RCC 7860 (cell line): ENCODE results near the gene SCARF2.
"Not testable (repeated sequence)": the region's sequence is repeated elsewhere in the genome, so short reads cannot be mapped to it uniquely, and the experiment has no call there.

Source experiments
- DNase-seq: peaks from one replicate; pipeline ENCODE4 v3.0.0-alpha.2; 2015; ENCODE audit warnings: low spot score
- FAIRE-seq: peaks from 2 replicates; lab custom pipeline; 2012; peaks lifted over from hg19 to GRCh38; lab: Jason Lieb, UNC

The SCARF2 gene, protein sequence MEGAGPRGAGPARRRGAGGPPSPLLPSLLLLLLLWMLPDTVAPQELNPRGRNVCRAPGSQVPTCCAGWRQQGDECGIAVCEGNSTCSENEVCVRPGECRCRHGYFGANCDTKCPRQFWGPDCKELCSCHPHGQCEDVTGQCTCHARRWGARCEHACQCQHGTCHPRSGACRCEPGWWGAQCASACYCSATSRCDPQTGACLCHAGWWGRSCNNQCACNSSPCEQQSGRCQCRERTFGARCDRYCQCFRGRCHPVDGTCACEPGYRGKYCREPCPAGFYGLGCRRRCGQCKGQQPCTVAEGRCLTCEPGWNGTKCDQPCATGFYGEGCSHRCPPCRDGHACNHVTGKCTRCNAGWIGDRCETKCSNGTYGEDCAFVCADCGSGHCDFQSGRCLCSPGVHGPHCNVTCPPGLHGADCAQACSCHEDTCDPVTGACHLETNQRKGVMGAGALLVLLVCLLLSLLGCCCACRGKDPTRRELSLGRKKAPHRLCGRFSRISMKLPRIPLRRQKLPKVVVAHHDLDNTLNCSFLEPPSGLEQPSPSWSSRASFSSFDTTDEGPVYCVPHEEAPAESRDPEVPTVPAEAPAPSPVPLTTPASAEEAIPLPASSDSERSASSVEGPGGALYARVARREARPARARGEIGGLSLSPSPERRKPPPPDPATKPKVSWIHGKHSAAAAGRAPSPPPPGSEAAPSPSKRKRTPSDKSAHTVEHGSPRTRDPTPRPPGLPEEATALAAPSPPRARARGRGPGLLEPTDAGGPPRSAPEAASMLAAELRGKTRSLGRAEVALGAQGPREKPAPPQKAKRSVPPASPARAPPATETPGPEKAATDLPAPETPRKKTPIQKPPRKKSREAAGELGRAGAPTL

DNA sequence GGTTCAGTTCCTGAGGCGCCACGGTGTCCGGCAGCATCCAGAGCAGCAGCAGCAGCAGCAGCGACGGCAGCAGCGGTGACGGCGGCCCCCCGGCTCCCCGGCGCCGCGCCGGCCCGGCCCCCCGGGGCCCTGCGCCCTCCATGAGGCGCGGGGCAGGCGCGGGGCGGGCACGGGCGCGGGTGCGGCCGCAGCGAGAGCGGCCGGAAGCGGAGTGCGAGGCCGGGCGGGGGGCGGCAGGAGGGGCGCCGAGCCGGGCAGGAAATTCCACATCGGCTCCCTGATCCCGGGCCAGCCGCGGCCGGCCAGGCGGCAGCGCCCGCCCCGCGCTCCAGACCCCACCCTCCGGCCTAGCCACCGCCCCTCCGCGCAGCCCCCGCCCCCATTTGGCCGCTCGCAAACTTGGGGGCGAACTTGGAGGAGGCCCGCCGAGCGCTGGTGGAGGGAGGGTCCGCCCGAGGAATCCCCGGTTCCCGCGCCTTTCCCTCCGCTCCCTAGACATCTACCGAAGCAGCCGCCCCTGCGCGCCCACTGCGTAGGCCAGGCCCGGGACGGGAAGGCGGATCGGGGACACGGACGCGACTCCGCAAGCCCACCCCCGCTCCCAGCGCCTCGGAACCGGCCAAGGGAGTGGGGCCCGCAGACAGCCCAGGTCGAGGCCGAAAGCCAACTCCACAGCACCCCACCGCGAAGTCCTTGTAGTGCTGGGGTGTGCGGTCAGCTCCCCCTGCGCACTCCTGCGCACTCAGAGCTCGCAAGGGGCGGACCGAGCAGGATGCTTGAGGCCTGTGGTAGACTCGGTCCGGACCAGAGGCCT is at the start of gene SCARF2:
Gene SCARF2, minus strand, starts transcription at position 213 of the 814 bp plus-strand sequence. Its CDS starts 71 bp downstream, at position 142.
- DNase-seq: no peak
- FAIRE-seq: no peak

DNA sequence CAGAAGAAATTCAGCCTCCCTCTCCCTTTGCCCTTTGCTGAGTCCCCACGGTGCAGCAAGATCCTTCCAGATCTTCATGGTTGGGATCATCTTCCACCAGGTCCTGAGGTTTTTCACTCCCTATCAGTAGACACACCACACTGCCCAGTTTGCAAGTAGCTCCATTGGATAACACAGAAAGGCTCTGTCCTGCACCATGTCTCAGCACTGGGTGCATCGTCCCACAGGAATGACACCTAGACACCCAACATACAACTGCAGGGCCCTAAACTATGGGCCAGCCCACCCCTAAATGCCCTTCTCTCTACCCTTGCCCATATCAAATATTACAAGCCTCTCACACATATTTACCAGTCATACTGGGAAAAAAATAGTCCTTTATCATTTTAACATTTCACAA is 48.6 kb upstream of the SCARF2 start:
- DNase-seq (no peak), FAIRE-seq (no peak)

DNA sequence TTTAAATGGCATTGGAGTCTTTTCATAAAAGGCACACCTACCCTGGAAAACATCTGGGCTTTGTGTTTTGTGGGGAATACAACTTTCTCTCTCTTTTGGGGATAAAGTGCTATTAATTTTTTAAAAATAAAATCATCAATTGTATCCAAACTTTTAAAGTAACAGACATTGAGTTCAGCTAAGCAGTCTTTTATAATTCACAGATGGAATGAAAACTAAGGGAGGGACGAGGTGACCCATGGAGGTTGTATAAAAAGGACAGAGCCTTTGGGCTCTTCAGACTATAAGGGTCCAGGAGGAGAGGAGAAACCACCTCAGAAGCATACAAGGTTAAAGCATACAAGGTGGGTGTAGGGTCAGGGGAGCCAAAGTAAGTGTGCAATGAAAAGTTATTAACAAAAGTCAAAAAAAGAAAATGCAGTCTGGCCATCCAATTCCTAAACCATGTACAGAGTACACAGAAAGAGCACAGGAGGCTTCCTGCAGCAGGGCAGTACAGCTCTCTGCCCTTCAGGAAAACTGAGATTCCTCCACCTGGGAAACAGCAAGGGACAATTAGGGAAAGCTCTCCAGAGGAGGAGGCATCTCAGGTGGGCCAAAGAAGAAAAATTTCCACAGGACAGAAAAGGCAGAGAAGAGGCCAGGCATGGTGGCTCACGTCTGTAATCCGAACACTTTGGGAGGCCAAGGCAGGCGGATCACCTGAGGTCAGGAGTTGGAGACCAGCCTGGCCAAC is 47.5 kb upstream of the SCARF2 start:
- no peak for DNase-seq
- FAIRE-seq: no peak

DNA sequence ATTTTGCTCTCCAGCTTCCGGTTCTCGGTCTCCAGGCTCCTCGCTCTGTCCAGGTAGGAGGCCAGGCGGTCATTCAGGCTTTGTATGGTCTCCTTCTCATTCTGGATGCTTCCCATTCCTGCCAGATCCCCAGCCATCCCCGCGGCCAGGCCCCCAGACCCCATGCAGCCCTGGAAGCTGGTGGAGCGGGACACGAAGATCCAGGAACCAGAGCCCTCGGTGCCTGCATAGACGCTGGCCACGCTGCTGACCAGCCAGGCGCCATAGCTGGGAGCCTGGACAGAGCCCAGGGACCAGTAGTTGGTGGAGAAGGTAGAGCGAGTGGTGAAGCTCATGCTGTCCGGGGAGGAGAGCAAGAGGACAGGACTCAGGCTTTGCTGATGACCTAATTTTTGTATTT is 46.1 kb upstream of the SCARF2 start:
- FAIRE-seq (no peak), DNase-seq (no peak)

DNA sequence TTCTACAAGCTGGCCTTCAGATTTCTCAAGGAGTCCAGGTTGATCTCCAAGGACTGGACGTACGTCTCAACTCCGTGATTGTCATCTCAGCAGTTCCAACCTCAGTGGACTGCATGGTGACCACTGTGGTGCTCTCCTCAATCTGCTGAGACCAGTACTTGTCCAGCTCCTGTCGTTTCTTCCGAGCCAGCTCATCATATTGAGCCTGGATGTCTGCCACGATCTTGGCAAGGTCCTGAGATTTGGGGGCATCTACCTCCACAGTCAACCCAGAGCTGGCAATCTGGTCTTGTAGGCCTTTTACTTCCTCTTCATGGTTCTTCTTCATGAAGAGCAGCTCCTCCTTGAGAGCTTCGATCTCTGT is 45.5 kb upstream of the SCARF2 start:
- not testable (repeated sequence) for DNase-seq, FAIRE-seq

DNA sequence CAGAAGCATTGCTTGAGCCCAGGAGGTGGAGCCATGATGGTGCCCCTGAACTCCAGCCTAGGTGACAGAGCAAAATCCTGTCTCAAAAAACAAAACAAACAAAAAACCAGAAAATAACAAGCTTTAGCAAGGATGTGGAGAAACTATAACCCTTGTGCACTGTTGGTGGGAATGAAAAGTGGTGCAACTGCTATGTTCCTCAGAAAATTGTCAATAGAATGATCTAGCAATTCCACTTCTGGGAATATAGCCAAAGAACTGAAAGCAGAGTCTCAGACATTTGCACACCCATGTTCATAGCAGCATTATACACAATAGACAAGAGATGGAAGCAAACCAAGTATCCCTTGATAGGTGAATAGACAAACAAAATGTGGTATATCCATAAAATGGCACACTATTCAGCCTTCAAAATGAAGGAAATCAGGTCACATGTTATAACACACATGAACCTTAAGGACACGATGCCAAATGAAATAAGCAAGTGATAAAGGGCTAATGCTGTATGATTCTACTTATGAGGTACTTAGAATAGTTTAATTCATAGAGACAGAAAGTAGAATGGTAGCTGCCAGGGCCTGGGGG is 42.1 kb upstream of the SCARF2 start:
- FAIRE-seq (no peak), DNase-seq (no peak)

DNA sequence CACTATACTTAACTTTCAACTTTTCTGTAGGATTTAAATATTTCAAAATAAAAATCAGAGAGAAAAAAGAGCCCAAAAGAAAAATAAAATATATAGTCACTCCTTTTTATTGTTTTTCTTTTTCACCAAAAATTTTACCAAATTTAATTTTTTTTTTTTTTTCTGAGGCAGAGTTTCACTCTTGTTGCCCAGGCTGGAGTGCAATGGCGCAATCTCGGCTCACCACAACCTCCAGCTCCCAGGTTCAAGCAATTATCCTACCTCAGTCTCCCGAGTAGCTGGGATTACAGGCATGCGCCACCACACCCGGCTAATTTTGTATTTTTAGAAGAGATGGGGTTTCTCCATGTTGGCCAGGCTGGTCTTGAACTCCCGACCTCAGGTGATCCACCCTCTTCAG is 40.4 kb upstream of the SCARF2 start:
- FAIRE-seq: not testable (repeated sequence)

DNA sequence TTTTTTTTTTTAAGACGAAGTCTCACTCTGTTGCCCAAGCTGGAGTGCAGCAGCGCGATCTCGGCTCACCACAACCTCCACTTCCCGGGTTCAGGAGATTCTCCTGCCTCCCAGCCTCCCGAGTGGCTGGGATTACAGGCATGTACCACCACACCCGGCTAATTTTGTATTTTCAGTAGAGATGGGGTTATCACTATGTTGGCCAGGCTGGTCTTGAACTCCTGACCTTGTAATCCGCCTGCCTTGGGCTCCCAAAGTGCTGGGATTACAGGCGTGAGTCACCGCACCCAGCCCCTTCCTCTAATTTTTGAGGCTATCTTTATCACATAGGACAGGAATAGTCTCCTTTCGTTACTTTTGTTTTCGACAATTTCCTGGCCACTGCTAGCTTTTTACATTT is 37.9 kb upstream of the SCARF2 start:
- not testable (repeated sequence) for DNase-seq, FAIRE-seq

More for the DNA sequence above, 40.4 kb upstream of the SCARF2 start:
- not testable (repeated sequence) for DNase-seq

DNA sequence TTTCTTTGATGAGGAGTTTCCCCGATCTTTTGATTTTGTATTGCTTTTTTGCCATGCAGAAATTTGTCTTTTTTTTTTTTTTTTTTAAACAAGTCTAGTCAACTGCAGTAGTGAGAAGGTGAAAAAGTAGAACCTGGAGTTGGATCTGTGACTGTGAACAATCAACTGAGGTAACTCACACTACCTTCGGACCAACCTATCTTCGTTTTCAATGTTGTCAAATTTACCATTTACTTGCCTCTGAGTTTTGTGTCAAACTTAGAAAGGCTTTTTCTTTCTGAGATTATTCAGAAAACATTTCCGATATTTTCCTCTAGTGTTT is 37.5 kb upstream of the SCARF2 start:
- DNase-seq (no peak), FAIRE-seq (no peak)

DNA sequence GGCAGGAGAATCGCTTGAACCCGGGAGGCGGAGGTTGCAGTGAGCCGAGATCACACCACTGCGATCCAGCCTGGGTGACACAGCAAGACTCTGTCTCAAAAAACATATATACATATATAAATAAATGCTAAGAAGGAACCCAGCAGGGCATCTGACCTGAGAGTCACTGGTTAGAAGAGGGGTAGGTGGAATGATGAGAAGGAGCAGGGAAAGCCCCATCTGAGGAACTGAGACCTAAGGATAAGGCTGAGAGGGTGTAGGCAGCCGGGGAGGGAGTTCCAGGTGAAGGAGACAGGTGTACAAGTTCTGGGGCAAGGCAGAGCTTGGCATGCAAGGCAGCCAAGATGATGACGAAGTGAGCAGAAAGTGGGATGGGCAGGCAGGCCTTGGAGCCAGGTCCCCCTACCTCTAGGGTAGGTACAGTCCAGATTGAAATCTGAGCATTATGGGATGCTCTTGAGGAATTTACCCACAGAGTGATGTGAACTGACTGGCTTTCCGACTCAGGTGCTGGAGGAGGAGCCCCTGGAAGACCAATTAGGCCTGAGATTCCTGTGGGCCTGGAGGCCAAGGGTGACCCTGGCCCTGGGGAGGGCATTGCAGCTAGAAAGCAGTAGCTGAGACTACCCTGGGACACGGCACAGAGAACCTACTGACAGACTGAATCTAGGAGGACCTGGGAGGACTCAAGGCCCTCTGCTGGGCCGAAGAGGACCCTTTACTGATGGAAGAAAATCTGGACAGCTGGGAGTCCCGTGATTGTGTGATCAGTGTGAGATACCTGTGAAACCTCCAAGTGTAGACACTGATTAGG is 35.2 kb upstream of the SCARF2 start:
- FAIRE-seq: no peak

DNA sequence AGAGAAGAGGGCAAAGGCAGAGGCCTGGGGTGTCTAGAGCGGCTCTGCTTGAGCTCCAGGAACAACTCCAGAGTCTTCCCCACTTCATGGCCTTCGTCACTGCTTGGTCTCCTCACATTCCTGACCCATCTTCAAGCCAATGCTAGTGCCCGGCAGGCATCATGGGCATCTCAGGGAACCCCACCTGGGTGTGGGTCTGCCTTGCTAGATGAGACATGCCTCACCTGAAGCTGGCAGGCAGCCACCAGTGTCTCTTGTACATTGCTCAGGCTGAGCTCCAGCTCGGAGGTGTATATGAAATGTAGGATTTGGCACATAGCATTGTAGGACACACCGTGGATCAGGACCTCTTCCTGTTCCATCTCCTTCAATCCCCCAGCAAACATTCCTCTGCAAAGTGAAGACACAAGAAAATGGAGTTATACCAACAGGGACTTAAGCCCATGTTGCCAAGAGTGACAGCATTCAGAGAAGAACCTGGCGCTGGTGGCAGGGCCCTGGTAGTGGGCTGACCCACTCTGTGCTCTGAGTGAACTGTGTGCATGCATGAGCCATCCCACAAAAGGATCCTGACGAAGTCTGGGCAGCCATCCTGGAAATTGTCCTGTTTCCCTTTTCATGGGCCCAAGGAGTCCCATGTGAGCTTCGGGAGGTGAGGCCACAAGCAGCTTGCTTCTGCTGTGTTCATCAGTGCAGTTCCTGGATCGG is 33.7 kb upstream of the SCARF2 start:
- no peak for DNase-seq
- no peak for FAIRE-seq

More for the DNA sequence above, 35.2 kb upstream of the SCARF2 start:
- DNase-seq: no peak

DNA sequence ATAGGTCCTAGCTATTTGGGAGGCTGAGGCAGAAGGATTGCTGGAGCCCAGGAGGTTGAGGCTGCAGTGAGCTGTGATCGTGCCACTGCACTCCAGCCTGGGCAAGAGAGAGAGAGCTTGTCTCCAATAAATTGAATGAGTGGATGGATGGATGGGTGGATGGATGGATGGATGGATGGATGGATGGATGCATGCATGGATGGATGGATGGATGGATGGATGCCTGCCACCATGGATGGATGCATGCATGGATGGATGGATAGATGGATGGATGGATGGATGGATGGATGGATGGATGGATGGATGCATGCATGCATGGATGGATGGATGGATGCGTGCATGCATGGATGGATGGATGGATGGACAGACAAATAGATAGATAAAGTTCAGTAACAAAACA is 32.9 kb upstream of the SCARF2 start:
- not testable (repeated sequence) for FAIRE-seq

DNA sequence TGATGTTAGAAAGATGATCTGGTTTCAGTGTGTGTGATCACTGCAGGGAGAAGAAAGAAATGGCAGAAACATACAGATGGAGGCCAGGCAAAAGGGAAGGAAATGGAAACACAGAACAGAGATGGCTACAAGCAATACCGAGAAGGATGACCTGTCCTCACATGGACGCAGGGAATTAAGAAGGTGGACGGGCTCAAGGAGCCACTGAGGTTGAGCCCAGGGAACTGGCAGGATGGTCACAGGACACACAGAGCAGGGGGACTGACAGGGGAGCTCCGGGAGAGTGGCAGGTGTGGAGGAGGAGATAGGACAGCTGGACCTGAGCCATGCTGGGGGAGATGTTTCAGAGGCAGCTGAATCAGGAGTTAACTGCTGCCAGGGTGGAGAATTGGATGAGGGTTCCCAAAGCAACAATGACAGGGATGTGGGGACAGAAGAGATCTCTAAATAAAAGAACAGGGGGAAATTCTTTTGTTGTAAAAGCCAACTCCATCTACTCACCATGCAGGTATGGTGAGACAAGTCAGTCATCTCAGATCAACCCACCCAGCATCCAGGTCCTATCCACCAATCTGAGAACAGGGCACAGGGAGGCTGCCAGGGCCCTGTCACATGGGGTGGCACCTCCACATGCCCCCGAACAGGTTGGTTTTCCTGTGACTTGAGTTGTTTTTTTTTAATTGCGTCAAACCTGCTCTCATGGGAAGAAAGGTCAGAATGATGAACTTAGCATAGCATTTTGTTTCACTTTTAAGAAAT is 31.7 kb upstream of the SCARF2 start:
- DNase-seq (no peak), FAIRE-seq (no peak)

More for the DNA sequence above, 32.9 kb upstream of the SCARF2 start:
- not testable (repeated sequence) for DNase-seq

DNA sequence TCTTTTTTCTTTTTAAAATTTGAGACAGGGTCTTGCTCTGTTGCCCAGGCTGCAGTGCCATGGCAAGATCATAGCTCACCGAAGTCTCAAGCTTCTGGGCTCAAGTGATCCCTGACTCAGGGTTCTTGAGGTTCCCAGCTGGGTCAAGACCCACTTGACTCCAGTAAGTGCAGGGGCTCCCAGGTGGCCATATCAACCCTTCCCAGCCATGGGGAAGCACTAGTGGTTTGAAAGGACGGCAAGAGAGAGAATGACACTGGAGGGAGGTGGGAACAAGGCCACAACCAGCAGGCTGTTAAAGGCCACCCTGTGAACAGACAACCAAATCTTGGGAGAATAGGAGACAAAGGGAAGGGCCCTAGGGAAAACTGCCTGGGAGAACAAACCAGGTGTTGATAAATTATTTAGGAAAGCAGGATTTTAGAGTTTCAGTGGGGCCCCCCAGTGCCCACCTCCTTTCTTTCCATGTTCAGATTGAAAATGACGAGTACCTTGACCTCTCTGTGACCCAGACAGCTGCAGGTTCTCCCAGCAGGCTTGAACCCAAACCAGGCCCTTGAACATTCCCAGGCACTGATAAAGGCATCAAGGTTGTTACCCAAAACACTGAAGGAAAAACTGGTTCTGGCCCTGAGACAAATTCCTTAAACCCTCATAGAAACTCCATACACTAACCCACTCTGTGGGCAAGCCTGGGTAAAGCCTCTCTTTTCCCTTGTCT is 29.2 kb upstream of the SCARF2 start:
- no peak for FAIRE-seq

DNA sequence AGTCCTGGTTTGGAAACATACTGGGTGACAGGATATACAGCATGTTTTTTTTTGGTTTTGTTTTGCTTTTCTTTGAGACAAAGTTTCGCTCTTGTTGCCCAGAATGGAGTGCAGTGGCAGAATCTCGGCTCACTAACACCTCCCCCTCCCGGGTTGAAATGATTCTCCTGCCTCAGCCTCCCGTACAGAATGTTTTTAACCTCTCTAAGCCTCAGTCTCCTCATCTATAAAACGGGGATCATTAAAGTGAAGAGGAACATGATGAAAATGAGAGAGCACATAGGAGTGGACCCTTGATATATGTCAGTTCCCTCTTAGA is 28.1 kb upstream of the SCARF2 start:
- DNase-seq (no peak), FAIRE-seq (no peak)

More for the DNA sequence above, 29.2 kb upstream of the SCARF2 start:
- no peak for DNase-seq

DNA sequence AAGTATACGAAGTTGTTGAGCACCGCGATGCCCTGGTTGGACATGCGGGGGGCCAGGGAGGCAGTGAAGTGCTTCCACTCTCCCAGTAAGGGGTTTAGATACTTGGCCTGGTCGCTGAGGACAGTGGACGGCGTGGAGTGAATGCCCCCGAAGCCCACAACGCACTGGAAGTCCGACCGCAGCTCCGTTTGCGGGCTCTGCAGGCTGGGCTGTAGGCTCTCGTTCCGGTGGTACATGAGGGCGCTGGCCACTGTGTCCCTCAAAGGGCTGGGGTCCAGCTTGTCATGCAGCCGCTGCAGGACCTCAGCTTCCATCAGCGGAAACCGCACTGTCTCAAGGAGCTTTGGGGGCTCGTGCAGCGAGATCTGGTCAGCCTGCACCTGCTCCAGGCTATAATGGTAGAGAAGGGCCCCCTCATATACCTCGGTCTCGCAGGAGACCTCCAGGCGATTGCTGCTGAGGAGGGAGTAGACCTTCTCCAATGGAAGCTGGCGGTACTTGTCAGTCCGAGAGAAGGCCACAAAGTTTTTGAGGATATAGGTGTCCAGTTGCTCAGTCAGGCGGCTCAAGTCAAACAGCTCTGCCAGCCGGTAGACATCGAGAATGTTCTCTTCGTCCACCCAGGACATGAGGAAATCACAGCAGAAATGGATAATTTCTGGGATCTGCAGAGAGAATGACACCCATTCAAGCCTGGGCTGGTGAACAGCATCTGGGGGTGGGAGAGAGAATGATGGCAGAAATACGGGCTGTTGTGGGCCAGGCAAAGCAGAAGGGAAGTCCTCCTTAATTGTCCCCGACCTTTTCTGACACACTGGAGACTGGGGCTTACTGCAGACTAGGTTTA is 27.5 kb upstream of the SCARF2 start:
- FAIRE-seq: no peak
- no peak for DNase-seq
